ENCODE data around the gene PLCB1.

- no peak for TF ChIP-seq POLR2AphosphoS5 (IDR thresholded peaks at IDR 0.05)
- TF ChIP-seq, protein P1, sequence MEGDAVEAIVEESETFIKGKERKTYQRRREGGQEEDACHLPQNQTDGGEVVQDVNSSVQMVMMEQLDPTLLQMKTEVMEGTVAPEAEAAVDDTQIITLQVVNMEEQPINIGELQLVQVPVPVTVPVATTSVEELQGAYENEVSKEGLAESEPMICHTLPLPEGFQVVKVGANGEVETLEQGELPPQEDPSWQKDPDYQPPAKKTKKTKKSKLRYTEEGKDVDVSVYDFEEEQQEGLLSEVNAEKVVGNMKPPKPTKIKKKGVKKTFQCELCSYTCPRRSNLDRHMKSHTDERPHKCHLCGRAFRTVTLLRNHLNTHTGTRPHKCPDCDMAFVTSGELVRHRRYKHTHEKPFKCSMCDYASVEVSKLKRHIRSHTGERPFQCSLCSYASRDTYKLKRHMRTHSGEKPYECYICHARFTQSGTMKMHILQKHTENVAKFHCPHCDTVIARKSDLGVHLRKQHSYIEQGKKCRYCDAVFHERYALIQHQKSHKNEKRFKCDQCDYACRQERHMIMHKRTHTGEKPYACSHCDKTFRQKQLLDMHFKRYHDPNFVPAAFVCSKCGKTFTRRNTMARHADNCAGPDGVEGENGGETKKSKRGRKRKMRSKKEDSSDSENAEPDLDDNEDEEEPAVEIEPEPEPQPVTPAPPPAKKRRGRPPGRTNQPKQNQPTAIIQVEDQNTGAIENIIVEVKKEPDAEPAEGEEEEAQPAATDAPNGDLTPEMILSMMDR (IDR thresholded peaks at IDR 0.05), result no peak
Observed at GRCh38 chr20:8133851-8134451, 1.9 kb downstream of the PLCB1 start.

All from breast epithelium (tissue), 3 donors.